ENCODE measurements around the gene KDM1B. TPM values are rescaled to one million over a fixed set of nuclear protein-coding genes. Genes with fewer than 3 reads are reported as not detected.

KDM1B gene, protein sequence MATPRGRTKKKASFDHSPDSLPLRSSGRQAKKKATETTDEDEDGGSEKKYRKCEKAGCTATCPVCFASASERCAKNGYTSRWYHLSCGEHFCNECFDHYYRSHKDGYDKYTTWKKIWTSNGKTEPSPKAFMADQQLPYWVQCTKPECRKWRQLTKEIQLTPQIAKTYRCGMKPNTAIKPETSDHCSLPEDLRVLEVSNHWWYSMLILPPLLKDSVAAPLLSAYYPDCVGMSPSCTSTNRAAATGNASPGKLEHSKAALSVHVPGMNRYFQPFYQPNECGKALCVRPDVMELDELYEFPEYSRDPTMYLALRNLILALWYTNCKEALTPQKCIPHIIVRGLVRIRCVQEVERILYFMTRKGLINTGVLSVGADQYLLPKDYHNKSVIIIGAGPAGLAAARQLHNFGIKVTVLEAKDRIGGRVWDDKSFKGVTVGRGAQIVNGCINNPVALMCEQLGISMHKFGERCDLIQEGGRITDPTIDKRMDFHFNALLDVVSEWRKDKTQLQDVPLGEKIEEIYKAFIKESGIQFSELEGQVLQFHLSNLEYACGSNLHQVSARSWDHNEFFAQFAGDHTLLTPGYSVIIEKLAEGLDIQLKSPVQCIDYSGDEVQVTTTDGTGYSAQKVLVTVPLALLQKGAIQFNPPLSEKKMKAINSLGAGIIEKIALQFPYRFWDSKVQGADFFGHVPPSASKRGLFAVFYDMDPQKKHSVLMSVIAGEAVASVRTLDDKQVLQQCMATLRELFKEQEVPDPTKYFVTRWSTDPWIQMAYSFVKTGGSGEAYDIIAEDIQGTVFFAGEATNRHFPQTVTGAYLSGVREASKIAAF
- total RNA-seq (2014; rRNA removed): 25.0 and 31.1 TPM in 2 replicates
- Bru-seq, nascent RNA: percentile 66 among the genes with signal in this experiment
- percentile 66 among the genes with signal in this experiment for BruChase-seq, experiment 1, labeled RNA remaining after a 6-hour chase
- BruChase-seq, experiment 2, labeled RNA remaining after a 2-hour chase: percentile 60 among the genes with signal in this experiment
- long read RNA-seq, partial matches to known transcripts: 3 of 12 reads
- long read RNA-seq, other reads (novel, unspliced or antisense): 9 of 12 reads

DNA sequence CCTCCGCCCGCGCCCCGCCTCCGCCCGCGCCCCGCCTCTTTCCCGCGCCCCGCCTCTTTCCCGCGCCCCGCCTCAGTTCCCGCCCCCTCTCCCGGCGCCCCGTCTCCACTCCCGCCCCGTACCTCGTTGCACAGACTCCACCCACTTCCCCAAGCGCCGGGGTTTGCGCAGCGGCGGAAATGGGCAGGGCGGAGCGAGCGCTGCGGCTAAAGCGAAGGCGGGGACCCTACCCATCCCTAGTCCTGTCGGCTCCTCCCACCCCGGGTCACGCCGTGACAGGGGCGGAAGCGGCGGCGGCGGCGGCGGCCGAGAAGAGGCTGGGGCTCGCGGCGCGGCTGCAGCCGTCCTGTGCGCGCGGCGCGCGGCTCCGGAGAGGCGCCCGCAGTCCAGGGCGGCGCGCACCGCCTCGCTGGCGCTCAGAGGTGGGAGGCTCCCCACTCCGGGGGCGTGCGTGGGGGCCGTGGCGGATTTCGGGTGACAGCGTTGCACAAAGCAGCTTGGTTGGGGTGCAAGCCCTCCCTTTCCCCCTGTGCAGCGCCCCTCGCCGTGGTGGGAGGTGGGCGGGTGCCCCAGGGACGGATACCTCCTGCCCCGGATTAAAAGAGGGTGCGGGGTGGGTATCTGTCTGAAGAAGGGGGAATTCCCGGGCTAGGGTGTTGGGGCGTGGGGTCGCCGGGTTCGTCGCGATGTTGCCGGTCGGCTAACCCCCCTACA is at the start of gene KDM1B:
TSS of gene KDM1B (plus strand) at position 273 of the 714 bp plus-strand sequence. CDS start 4,474 bp downstream, outside the sequence.
- POLR2A ChIA-PET (ENCODE audit: unreplicated experiment): interaction anchor here (0.7 to 0.8 kb wide), 2 partner anchors 25 to 86 kb away, joined by 5 to 7 read pairs; no protein-coding TSS in a partner anchor
- Histone ChIP-seq H3K4me3 (ENCODE audit: low read length) (peak within 1 kb of the TSS; percentile 93), H3K4me1 (ENCODE audit: insufficient read depth, low read length) (peaks cover 20% of the 10 kb centered on the region), H3K79me2 (ENCODE audit: low read length) (peaks cover 17% of the 10 kb centered on the region), H2AFZ (ENCODE audit: low read length) (peak within 1 kb of the TSS; percentile 79), H3K9me2 (replicated peaks; ENCODE audit: low read length) (no peaks in the 10 kb centered on the region), H3K27ac (ENCODE audit: low read length) (peak within 1 kb of the TSS; percentile 52), H4K20me1 (ENCODE audit: low read length) (no peaks in the 10 kb centered on the region), H3K36me3 (ENCODE audit: low read depth, low read length) (0 out of 2 replicates have a peak, but pooled peaks cover 5% of the 10 kb centered on the region), H3F3A (ENCODE audit: low read length, unreplicated experiment) (no peaks in the 10 kb centered on the region), H3K27me3 (ENCODE audit: low read length) (no peaks in the 10 kb centered on the region), H3K9ac (ENCODE audit: low read length) (peak within 1 kb of the TSS; percentile 85), H3K4me2 (ENCODE audit: low read length) (peak within 1 kb of the TSS; percentile 78), H3K9me3 (ENCODE audit: low read length) (no peaks in the 10 kb centered on the region)
- BruUV-seq (replicated peaks): no TSS peak
- DNase-seq (peak; percentile 97), ATAC-seq (peak; percentile 91)
- intact Hi-C loops (cut with micrococcal nuclease): loop anchor here (2.0 to 5.0 kb wide), 3 partner anchors 109 to 448 kb away; partner anchors contain the start of genes DEK and NUP153
- TF ChIP-seq EZH2phosphoT487 (IDR thresholded peaks at IDR 0.05; ENCODE audit: borderline replicate concordance, low read length): no peak
- CTCF ChIA-PET: interaction anchor here (1.1 kb wide), 1 partner anchor 32 kb away, joined by 3 read pairs; the partner anchor contains the start of gene NHLRC1

GRCh38 chr6:18107061-18107460 is 48.2 kb upstream of the KDM1B start:
- POLR2A ChIA-PET (ENCODE audit: unreplicated experiment): no interaction called here
- no peak overlapping the region for H3K27ac ChIP-seq (ENCODE audit: low read length)
- H3K4me1 ChIP-seq (ENCODE audit: insufficient read depth, low read length): no peaks in the 10 kb centered on the region
- H3K27me3 ChIP-seq (ENCODE audit: low read length): no peaks in the 10 kb centered on the region
- intact Hi-C loops (cut with micrococcal nuclease): no loop called here
- H3F3A ChIP-seq (ENCODE audit: low read length, unreplicated experiment): no peaks in the 10 kb centered on the region
- no peaks in the 10 kb centered on the region for H3K9me2 ChIP-seq (replicated peaks; ENCODE audit: low read length)
- DNase-seq: no peak
- H3K36me3 ChIP-seq (ENCODE audit: low read depth, low read length): no peaks in the 10 kb centered on the region
- H3K9me3 ChIP-seq (ENCODE audit: low read length): no peaks in the 10 kb centered on the region
- no peak overlapping the region for H3K4me3 ChIP-seq (ENCODE audit: low read length)
- no peak for TF ChIP-seq EZH2 (IDR thresholded peaks at IDR 0.05; ENCODE audit: low read length, unreplicated experiment)
- TF ChIP-seq, protein P1, sequence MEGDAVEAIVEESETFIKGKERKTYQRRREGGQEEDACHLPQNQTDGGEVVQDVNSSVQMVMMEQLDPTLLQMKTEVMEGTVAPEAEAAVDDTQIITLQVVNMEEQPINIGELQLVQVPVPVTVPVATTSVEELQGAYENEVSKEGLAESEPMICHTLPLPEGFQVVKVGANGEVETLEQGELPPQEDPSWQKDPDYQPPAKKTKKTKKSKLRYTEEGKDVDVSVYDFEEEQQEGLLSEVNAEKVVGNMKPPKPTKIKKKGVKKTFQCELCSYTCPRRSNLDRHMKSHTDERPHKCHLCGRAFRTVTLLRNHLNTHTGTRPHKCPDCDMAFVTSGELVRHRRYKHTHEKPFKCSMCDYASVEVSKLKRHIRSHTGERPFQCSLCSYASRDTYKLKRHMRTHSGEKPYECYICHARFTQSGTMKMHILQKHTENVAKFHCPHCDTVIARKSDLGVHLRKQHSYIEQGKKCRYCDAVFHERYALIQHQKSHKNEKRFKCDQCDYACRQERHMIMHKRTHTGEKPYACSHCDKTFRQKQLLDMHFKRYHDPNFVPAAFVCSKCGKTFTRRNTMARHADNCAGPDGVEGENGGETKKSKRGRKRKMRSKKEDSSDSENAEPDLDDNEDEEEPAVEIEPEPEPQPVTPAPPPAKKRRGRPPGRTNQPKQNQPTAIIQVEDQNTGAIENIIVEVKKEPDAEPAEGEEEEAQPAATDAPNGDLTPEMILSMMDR (conservative IDR thresholded peaks at IDR 0.05; ENCODE audit: low read depth, low read length): no peak
- no peaks in the 10 kb centered on the region for H3K79me2 ChIP-seq (ENCODE audit: low read length)
- ATAC-seq: no peak
- H3K9ac ChIP-seq (ENCODE audit: low read length): no peak overlapping the region
- H2AFZ ChIP-seq (ENCODE audit: low read length): no peak overlapping the region
- CTCF ChIA-PET: no interaction called here
- H4K20me1 ChIP-seq (ENCODE audit: low read length): no peaks in the 10 kb centered on the region
- BruUV-seq (replicated peaks): no TSS peak
- H3K4me2 ChIP-seq (ENCODE audit: low read length): no peak overlapping the region
